ENCODE measurements around the gene RPS8.
A peak's percentile ranks its signal among the peaks of the same experiment; 100 is the strongest.
"Not testable (repeated sequence)": the region's sequence is repeated elsewhere in the genome, so short reads cannot be mapped to it uniquely, and the experiment has no call there.

RPS8 gene

GRCh38 chr1:44775078-44775929, at the start of gene RPS8:
Gene RPS8 (plus strand): TSS chr1:44775540. CDS start chr1:44775597, 57 bp downstream.
- DNase-seq: peak; percentile 95

- peak; percentile 99 for DNase-seq
These were observed 44.4 kb upstream of the RPS8 start, which contains the start of gene RNU5D-1 for GRCh38 chr1:44730741-44731512. Gene RNU5D-1 (minus strand): TSS chr1:44731170.

- no peak for DNase-seq
These were observed 42.0 kb upstream of the RPS8 start for GRCh38 chr1:44733365-44733764.

GRCh38 chr1:44733784-44734183, 41.6 kb upstream of the RPS8 start:
- DNase-seq: no peak

- no peak for DNase-seq
These were observed 39.3 kb upstream of the RPS8 start for GRCh38 chr1:44735992-44736391.

GRCh38 chr1:44738953-44739306, 36.4 kb upstream of the RPS8 start:
- not testable (repeated sequence) for DNase-seq

- peak; percentile 96 for DNase-seq
These were observed 35.8 kb upstream of the RPS8 start, which contains the start of gene KIF2C for GRCh38 chr1:44739307-44740178. Gene KIF2C (plus strand): TSS chr1:44739837. CDS start chr1:44739933, 96 bp downstream.

GRCh38 chr1:44740179-44740617, 35.1 kb upstream of the RPS8 start:
- DNase-seq: no peak

GRCh38 chr1:44743211-44743610, 32.1 kb upstream of the RPS8 start:
- DNase-seq: no peak

GRCh38 chr1:44747878-44748277, 27.5 kb upstream of the RPS8 start:
- DNase-seq: no peak

- DNase-seq: no peak
These were observed 17.9 kb upstream of the RPS8 start for GRCh38 chr1:44757420-44757819.

GRCh38 chr1:44759077-44759476, 16.3 kb upstream of the RPS8 start:
- DNase-seq: no peak

GRCh38 chr1:44760876-44761275, 14.5 kb upstream of the RPS8 start:
- no peak for DNase-seq

GRCh38 chr1:44766421-44766820, 8.9 kb upstream of the RPS8 start:
- DNase-seq: not testable (repeated sequence)

GRCh38 chr1:44775930-44776729, 790 bp downstream of the RPS8 start:
- DNase-seq: no peak

- no peak for DNase-seq
These were observed 1.4 kb downstream of the RPS8 start for GRCh38 chr1:44776730-44777068.

- no peak for DNase-seq
These were observed 2.2 kb downstream of the RPS8 start for GRCh38 chr1:44777547-44777946.

GRCh38 chr1:44777969-44778635, 2.8 kb downstream of the RPS8 start:
- DNase-seq: no peak

GRCh38 chr1:44778705-44779576, 3.6 kb downstream of the RPS8 start:
- no peak for DNase-seq

- DNase-seq: no peak
These were observed 5.3 kb downstream of the RPS8 start for GRCh38 chr1:44780583-44781121.
